Measurements from ENCODE around the gene DHRS3.
A peak's percentile ranks its signal among the peaks of the same experiment; 100 is the strongest.

The DHRS3 gene

GRCh38 chr1:12561121-12561520 lies 56.9 kb downstream of the DHRS3 start:
- Histone ChIP-seq H3K27ac (ENCODE audit: low read depth, low read length) (no peak overlapping the region), H3K9me3 (ENCODE audit: control insufficient read depth in 5 of 5, low read length in 5 of 5) (peaks cover 5 to 28% (median 24%) of the 10 kb centered on the region in 5 donors), H3K4me1 (ENCODE audit: control insufficient read depth in 5 of 5, insufficient read depth in 5 of 5, low read length in 5 of 5) (peaks cover 9 to 42% (median 23%) of the 10 kb centered on the region in 5 donors), H3K36me3 (ENCODE audit: control insufficient read depth in 5 of 5, insufficient read depth in 5 of 5, low read length in 5 of 5) (peaks cover 0 to 4% (median 1%) of the 10 kb centered on the region in 5 donors), H3K9ac (ENCODE audit: low read length in 5 of 5) (no peak overlapping the region), H3K27me3 (ENCODE audit: control insufficient read depth in 5 of 5, insufficient read depth in 4 of 5, low read length in 5 of 5) (peaks cover 0 to 2% (median 0%) of the 10 kb centered on the region in 5 donors), H3K4me3 (ENCODE audit: low read depth in 1 of 5, low read length in 5 of 5) (no peak overlapping the region)

GRCh38 chr1:12556957-12557935 lies 60.8 kb downstream of the DHRS3 start:
- Histone ChIP-seq H3K4me3 (ENCODE audit: low read depth in 1 of 5, low read length in 5 of 5) (no peak overlapping the region), H3K36me3 (ENCODE audit: control insufficient read depth in 5 of 5, insufficient read depth in 5 of 5, low read length in 5 of 5) (no peaks in the 10 kb centered on the region), H3K9ac (ENCODE audit: low read length in 5 of 5) (peak overlapping the region in 1 of 5 donors; percentile 29), H3K27ac (ENCODE audit: low read depth, low read length) (peak overlapping the region; percentile 87), H3K27me3 (ENCODE audit: control insufficient read depth in 5 of 5, insufficient read depth in 4 of 5, low read length in 5 of 5) (peaks cover 0 to 2% (median 0%) of the 10 kb centered on the region in 5 donors), H3K9me3 (ENCODE audit: control insufficient read depth in 5 of 5, low read length in 5 of 5) (peaks cover 0 to 2% (median 0%) of the 10 kb centered on the region in 5 donors), H3K4me1 (ENCODE audit: control insufficient read depth in 5 of 5, insufficient read depth in 5 of 5, low read length in 5 of 5) (peaks cover 9 to 64% (median 43%) of the 10 kb centered on the region in 5 donors)

DNA sequence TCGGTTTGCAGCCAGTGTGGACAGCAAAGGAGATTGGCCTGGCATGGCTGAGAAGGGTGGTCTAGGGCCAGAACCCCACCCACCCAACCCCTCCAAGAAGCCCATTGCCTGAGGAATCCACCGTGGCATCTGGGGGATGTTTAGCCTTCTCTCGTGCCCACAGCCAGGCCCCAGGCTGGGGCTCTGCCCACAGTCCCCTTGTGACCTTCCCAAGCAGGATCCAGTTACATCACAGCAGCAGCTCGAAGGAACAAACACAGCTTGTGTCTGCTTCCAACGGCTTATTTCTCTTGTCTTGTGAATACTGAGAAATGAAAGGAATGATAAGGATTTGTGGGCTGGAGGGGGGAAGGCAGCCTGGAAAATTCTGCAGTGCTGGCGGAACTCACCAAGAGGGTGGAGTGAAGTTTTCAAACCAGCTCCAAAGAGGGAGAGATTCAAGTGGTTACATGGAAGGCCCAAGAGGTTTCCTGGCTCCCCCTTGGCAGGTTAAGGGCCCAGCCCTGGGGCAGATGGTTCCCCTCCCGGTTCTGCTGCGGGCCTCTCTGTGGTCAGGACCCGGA lies 61.6 kb downstream of the DHRS3 start:
- Histone ChIP-seq H3K4me3 (ENCODE audit: low read depth in 1 of 5, low read length in 5 of 5) (no peak overlapping the region), H3K4me1 (ENCODE audit: control insufficient read depth in 5 of 5, insufficient read depth in 5 of 5, low read length in 5 of 5) (peaks cover 8 to 67% (median 43%) of the 10 kb centered on the region in 5 donors), H3K27ac (ENCODE audit: low read depth, low read length) (peak overlapping the region; percentile 87), H3K27me3 (ENCODE audit: control insufficient read depth in 5 of 5, insufficient read depth in 4 of 5, low read length in 5 of 5) (peaks cover 0 to 2% (median 0%) of the 10 kb centered on the region in 5 donors), H3K9me3 (ENCODE audit: control insufficient read depth in 5 of 5, low read length in 5 of 5) (no peaks in the 10 kb centered on the region), H3K9ac (ENCODE audit: low read length in 5 of 5) (peak overlapping the region in 1 of 5 donors; percentile 29), H3K36me3 (ENCODE audit: control insufficient read depth in 5 of 5, insufficient read depth in 5 of 5, low read length in 5 of 5) (no peaks in the 10 kb centered on the region)

GRCh38 chr1:12555411-12556367 lies 62.3 kb downstream of the DHRS3 start:
- Histone ChIP-seq H3K36me3 (ENCODE audit: control insufficient read depth in 5 of 5, insufficient read depth in 5 of 5, low read length in 5 of 5) (no peaks in the 10 kb centered on the region), H3K4me1 (ENCODE audit: control insufficient read depth in 5 of 5, insufficient read depth in 5 of 5, low read length in 5 of 5) (peaks cover 5 to 67% (median 43%) of the 10 kb centered on the region in 5 donors), H3K27ac (ENCODE audit: low read depth, low read length) (peak overlapping the region; percentile 87), H3K4me3 (ENCODE audit: low read depth in 1 of 5, low read length in 5 of 5) (no peak overlapping the region), H3K9me3 (ENCODE audit: control insufficient read depth in 5 of 5, low read length in 5 of 5) (no peaks in the 10 kb centered on the region), H3K9ac (ENCODE audit: low read length in 5 of 5) (no peak overlapping the region), H3K27me3 (ENCODE audit: control insufficient read depth in 5 of 5, insufficient read depth in 4 of 5, low read length in 5 of 5) (no peaks in the 10 kb centered on the region)

- Histone ChIP-seq H3K9ac (ENCODE audit: low read length in 5 of 5) (no peak overlapping the region), H3K4me1 (ENCODE audit: control insufficient read depth in 5 of 5, insufficient read depth in 5 of 5, low read length in 5 of 5) (peaks cover 5 to 73% (median 45%) of the 10 kb centered on the region in 5 donors), H3K9me3 (ENCODE audit: control insufficient read depth in 5 of 5, low read length in 5 of 5) (no peaks in the 10 kb centered on the region), H3K27ac (ENCODE audit: low read depth, low read length) (peak overlapping the region; percentile 87), H3K27me3 (ENCODE audit: control insufficient read depth in 5 of 5, insufficient read depth in 4 of 5, low read length in 5 of 5) (no peaks in the 10 kb centered on the region), H3K36me3 (ENCODE audit: control insufficient read depth in 5 of 5, insufficient read depth in 5 of 5, low read length in 5 of 5) (no peaks in the 10 kb centered on the region), H3K4me3 (ENCODE audit: low read depth in 1 of 5, low read length in 5 of 5) (no peak overlapping the region)
Measured at GRCh38 chr1:12554521-12555305, 63.3 kb downstream of the DHRS3 start.

DNA sequence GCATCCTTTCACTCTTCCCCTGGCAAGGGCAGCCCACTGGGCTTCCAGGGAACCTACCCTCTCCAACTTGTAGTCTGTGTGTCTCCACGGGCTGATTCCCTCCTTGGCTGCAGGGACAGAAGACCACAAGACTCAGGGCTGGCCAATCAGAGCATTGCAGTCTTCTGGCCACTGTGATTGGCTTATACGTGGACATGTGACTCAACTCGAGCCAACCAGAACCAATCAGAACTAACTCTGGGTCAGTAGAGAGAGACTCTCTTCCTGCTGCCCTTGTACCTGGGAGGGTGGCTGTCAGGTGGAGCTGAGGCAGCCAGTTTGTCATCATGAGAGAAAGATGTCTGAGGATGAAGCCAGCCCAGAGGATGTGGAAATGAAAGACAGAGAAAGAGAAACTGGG lies 64.0 kb downstream of the DHRS3 start:
- no peaks in the 10 kb centered on the region for H3K36me3 ChIP-seq (ENCODE audit: control insufficient read depth in 5 of 5, insufficient read depth in 5 of 5, low read length in 5 of 5)
- H3K4me1 ChIP-seq (ENCODE audit: control insufficient read depth in 5 of 5, insufficient read depth in 5 of 5, low read length in 5 of 5): peaks cover 9 to 79% (median 52%) of the 10 kb centered on the region in 5 donors
- no peaks in the 10 kb centered on the region for H3K27me3 ChIP-seq (ENCODE audit: control insufficient read depth in 5 of 5, insufficient read depth in 4 of 5, low read length in 5 of 5)
- H3K9me3 ChIP-seq (ENCODE audit: control insufficient read depth in 5 of 5, low read length in 5 of 5): no peaks in the 10 kb centered on the region
- no peak overlapping the region for H3K9ac ChIP-seq (ENCODE audit: low read length in 5 of 5)
- no peak overlapping the region for H3K27ac ChIP-seq (ENCODE audit: low read depth, low read length)
- H3K4me3 ChIP-seq (ENCODE audit: low read depth in 1 of 5, low read length in 5 of 5): no peak overlapping the region

GRCh38 chr1:12552951-12553921 lies 64.8 kb downstream of the DHRS3 start:
- Histone ChIP-seq H3K36me3 (ENCODE audit: control insufficient read depth in 5 of 5, insufficient read depth in 5 of 5, low read length in 5 of 5) (no peaks in the 10 kb centered on the region), H3K27me3 (ENCODE audit: control insufficient read depth in 5 of 5, insufficient read depth in 4 of 5, low read length in 5 of 5) (no peaks in the 10 kb centered on the region), H3K27ac (ENCODE audit: low read depth, low read length) (peak overlapping the region; percentile 23), H3K4me1 (ENCODE audit: control insufficient read depth in 5 of 5, insufficient read depth in 5 of 5, low read length in 5 of 5) (peaks cover 6 to 80% (median 55%) of the 10 kb centered on the region in 5 donors), H3K4me3 (ENCODE audit: low read depth in 1 of 5, low read length in 5 of 5) (no peak overlapping the region), H3K9me3 (ENCODE audit: control insufficient read depth in 5 of 5, low read length in 5 of 5) (no peaks in the 10 kb centered on the region), H3K9ac (ENCODE audit: low read length in 5 of 5) (peak overlapping the region in 1 of 5 donors; percentile 28)

- H3K27me3 ChIP-seq (ENCODE audit: control insufficient read depth in 5 of 5, insufficient read depth in 4 of 5, low read length in 5 of 5): no peaks in the 10 kb centered on the region
- no peak overlapping the region for H3K9ac ChIP-seq (ENCODE audit: low read length in 5 of 5)
- peaks cover 8 to 80% (median 58%) of the 10 kb centered on the region in 5 donors for H3K4me1 ChIP-seq (ENCODE audit: control insufficient read depth in 5 of 5, insufficient read depth in 5 of 5, low read length in 5 of 5)
- H3K9me3 ChIP-seq (ENCODE audit: control insufficient read depth in 5 of 5, low read length in 5 of 5): no peaks in the 10 kb centered on the region
- no peak overlapping the region for H3K4me3 ChIP-seq (ENCODE audit: low read depth in 1 of 5, low read length in 5 of 5)
- H3K36me3 ChIP-seq (ENCODE audit: control insufficient read depth in 5 of 5, insufficient read depth in 5 of 5, low read length in 5 of 5): no peaks in the 10 kb centered on the region
- H3K27ac ChIP-seq (ENCODE audit: low read depth, low read length): peak overlapping the region; percentile 23
Measured at GRCh38 chr1:12552111-12552888, 65.7 kb downstream of the DHRS3 start.

Data from subcutaneous abdominal adipose tissue (tissue), 5 donors.